Tibial artery (tissue), 4 donors: ENCODE measurements around the gene ST3GAL5.
A peak's percentile ranks its signal among the peaks of the same experiment; 100 is the strongest.

Experiments
- DNase-seq, 2 donors: peaks; one replicate each; pipeline ENCODE4 v3.0.0-alpha.2; 2019
- H3K27ac ChIP-seq, 2 donors: fragments of 200-600 bp; sonication (generic) in 1 of 2; 1 replicate in 1 of 2; 2 replicates in 1 of 2; pipeline ENCODE4 v1.5.1; 2018 to 2019; ENCODE audit warnings: mild to moderate bottlenecking in 1 of 2
- H3K27me3 ChIP-seq, 2 donors: fragments of 200-600 bp; sonication (generic) in 1 of 2; one replicate each; pipeline versions ENCODE4 v1.5.1 to v1.6.0; 2016 to 2019
- H3K36me3 ChIP-seq, 3 donors: fragments of 200-600 bp; sonication (generic) in 2 of 3; one replicate each; pipeline ENCODE4 v1.5.1; 2016 to 2019; ENCODE audit warnings: mild to moderate bottlenecking in 2 of 3
- H3K4me1 ChIP-seq, 4 donors: fragments of 200-600 bp; sonication (generic) in 2 of 4; 1 replicate in 3 of 4; 2 replicates in 1 of 4; pipeline ENCODE4 v1.5.1; 2016 to 2019
- H3K4me3 ChIP-seq, 2 donors: fragments of 200-600 bp; sonication (generic) in 1 of 2; 1 replicate in 1 of 2; 2 replicates in 1 of 2; pipeline ENCODE4 v1.5.1; 2018 to 2019; ENCODE audit warnings: mild to moderate bottlenecking in 2 of 2
- H3K9me3 ChIP-seq, 3 donors: fragments of 200-600 bp; sonication (generic) in 1 of 3; one replicate each; pipeline ENCODE4 v1.5.1; 2016 to 2019
- CTCF ChIP-seq, 2 experiments: fragments of 200-600 bp in 1 of 2; fragments of 450-650 bp in 1 of 2; IDR thresholded peaks; one replicate each; pipeline ENCODE4 v1.5.1; 2017 to 2019; ENCODE audit warnings: antibody characterized with exemption in 2 of 2, mild to moderate bottlenecking in 1 of 2, moderate library complexity in 1 of 2
- intact Hi-C: fragments of 100-400 bp; cut with DNase I; formaldehyde crosslinking; loops from one replicate; pipeline ENCODE4 v1.15.0; 2023; ENCODE audit warnings: low total_unique reads

ST3GAL5 gene

GRCh38 chr2:85812094-85812735 is 76.6 kb downstream of the ST3GAL5 start:
- TF ChIP-seq CTCF (IDR thresholded peaks at IDR 0.05): no peak
- H3K27me3 ChIP-seq: no peaks in the 10 kb centered on the region
- H3K9me3 ChIP-seq: no peaks in the 10 kb centered on the region
- H3K27ac ChIP-seq: peak overlapping the region; percentile 80 to 83
- no peak overlapping the region for H3K4me3 ChIP-seq
- peaks cover 5 to 42% (median 26%) of the 10 kb centered on the region in 4 donors for H3K4me1 ChIP-seq
- no peaks in the 10 kb centered on the region for H3K36me3 ChIP-seq
- no peak for DNase-seq
- intact Hi-C loops: loop anchor here (10.0 kb wide), 1 partner anchor 167 kb away; no protein-coding TSS in a partner anchor

- Histone ChIP-seq H3K4me3 (peak overlapping the region in 1 of 2 donors; percentile 23), H3K36me3 (no peaks in the 10 kb centered on the region), H3K27ac (peak overlapping the region; percentile 80 to 83), H3K27me3 (no peaks in the 10 kb centered on the region), H3K9me3 (no peaks in the 10 kb centered on the region), H3K4me1 (peaks cover 5 to 42% (median 26%) of the 10 kb centered on the region in 4 donors)
- TF ChIP-seq CTCF (IDR thresholded peaks at IDR 0.05): no peak
- peak; percentile 85 to 90 for DNase-seq
- intact Hi-C loops: loop anchor here (10.0 kb wide), 1 partner anchor 167 kb away; no protein-coding TSS in a partner anchor
Measured at GRCh38 chr2:85811180-85812093, 77.4 kb downstream of the ST3GAL5 start.

- intact Hi-C loops: loop anchor here (10.0 kb wide), 1 partner anchor 166 kb away; no protein-coding TSS in a partner anchor
- no peak for TF ChIP-seq CTCF (IDR thresholded peaks at IDR 0.05)
- Histone ChIP-seq H3K27ac (peak overlapping the region; percentile 80 to 83), H3K36me3 (no peaks in the 10 kb centered on the region), H3K9me3 (no peaks in the 10 kb centered on the region), H3K4me1 (peaks cover 5 to 42% (median 26%) of the 10 kb centered on the region in 4 donors), H3K27me3 (no peaks in the 10 kb centered on the region), H3K4me3 (peak overlapping the region in 1 of 2 donors; percentile 23)
- DNase-seq: peak in 1 of 2 donors; percentile 68
Measured at GRCh38 chr2:85810371-85811179, 78.2 kb downstream of the ST3GAL5 start.

- Histone ChIP-seq H3K4me1 (peaks cover 5 to 30% (median 23%) of the 10 kb centered on the region in 4 donors), H3K4me3 (no peak overlapping the region), H3K27ac (no peak overlapping the region), H3K27me3 (no peaks in the 10 kb centered on the region), H3K36me3 (no peaks in the 10 kb centered on the region), H3K9me3 (no peaks in the 10 kb centered on the region)
- intact Hi-C loops: no loop called here
- TF ChIP-seq CTCF (IDR thresholded peaks at IDR 0.05): no peak
- peak in 1 of 2 donors; percentile 28 for DNase-seq
Measured at GRCh38 chr2:85807756-85808155, 81.0 kb downstream of the ST3GAL5 start.
